HepG2 (cell line): ENCODE measurements around the gene DDX6. TPM values are rescaled to one million over a fixed set of nuclear protein-coding genes. Genes with fewer than 3 reads are reported as not detected.
A peak's percentile ranks its signal among the peaks of the same experiment; 100 is the strongest.

Experiments used
- HNF4A ChIP-seq: sonication (generic); formaldehyde crosslinking; IDR thresholded peaks from 2 replicates; pipeline ENCODE4 v1.4.0; 2020; ENCODE audit warnings: missing genetic modification reagents
- HNF4G ChIP-seq, 2 experiments: sonication (generic) in 1 of 2; formaldehyde crosslinking in 1 of 2; IDR thresholded peaks; 2 replicates each; pipeline versions ENCODE4 v1.4.0 to v1.6.1; 2011 to 2020; ENCODE audit warnings: borderline replicate concordance in 2 of 2, low read depth in 2 of 2, mild to moderate bottlenecking in 2 of 2, low read length in 1 of 2, missing genetic modification reagents in 1 of 2, moderate library complexity in 1 of 2
- IKZF4 ChIP-seq: sonication (generic); formaldehyde crosslinking; IDR thresholded peaks from 2 replicates; pipeline ENCODE4 v1.5.1; 2020; ENCODE audit warnings: borderline replicate concordance, mild to moderate bottlenecking, low read depth, missing genetic modification reagents; ENCODE audit errors: not compliant biosample characterization
- NR2F1 ChIP-seq, 2 experiments: fragments of 450-650 bp in 1 of 2; formaldehyde crosslinking in 1 of 2; IDR thresholded peaks; 2 replicates each; pipeline versions ENCODE4 v1.5.0 to v1.6.1; 2016 to 2020; ENCODE audit warnings: mild to moderate bottlenecking in 1 of 2, missing compliant biosample characterization in 1 of 2, missing genetic modification reagents in 1 of 2, moderate library complexity in 1 of 2
- NR2F2 ChIP-seq: IDR thresholded peaks from 2 replicates; pipeline ENCODE4 v1.6.1; 2012; ENCODE audit warnings: low read depth, inconsistent platforms, borderline replicate concordance
- RARA ChIP-seq: IDR thresholded peaks from 2 replicates; pipeline ENCODE4 v1.6.1; 2016; ENCODE audit warnings: missing genetic modification reagents, missing compliant biosample characterization
- RBM22 ChIP-seq: fragments of 200-400 bp; formaldehyde crosslinking; optimal IDR thresholded peaks from 2 replicates; pipeline ENCODE3; 2017; ENCODE audit warnings: mild to moderate bottlenecking, low read length, moderate library complexity
- RFX5 ChIP-seq: IDR thresholded peaks from 2 replicates; pipeline ENCODE4 v1.6.1; 2011; ENCODE audit warnings: low read depth, low read length, improper control_type of control experiment
- RXRB ChIP-seq: IDR thresholded peaks from 2 replicates; pipeline ENCODE4 v1.6.1; 2016; ENCODE audit warnings: borderline replicate concordance, missing genetic modification reagents, missing compliant biosample characterization
- TEAD3 ChIP-seq: optimal IDR thresholded peaks from 2 replicates; pipeline ENCODE3; 2016; ENCODE audit warnings: borderline replicate concordance
- TFAP4 ChIP-seq: sonication (generic); IDR thresholded peaks from 2 replicates; pipeline ENCODE4 v1.6.1; 2016; ENCODE audit warnings: low read depth, borderline replicate concordance
- ZNF281 ChIP-seq: sonication (generic); formaldehyde crosslinking; IDR thresholded peaks from 2 replicates; pipeline ENCODE4 v1.4.0; 2020; ENCODE audit warnings: missing genetic modification reagents, borderline replicate concordance
- ZNF350 ChIP-seq: sonication (generic); formaldehyde crosslinking; IDR thresholded peaks from 2 replicates; pipeline ENCODE4 v1.4.0; 2020; ENCODE audit warnings: mild to moderate bottlenecking, low read depth, missing genetic modification reagents, borderline replicate concordance
- ZNF383 ChIP-seq: sonication (generic); formaldehyde crosslinking; IDR thresholded peaks from 2 replicates; pipeline ENCODE4 v1.4.0; 2020; ENCODE audit warnings: missing genetic modification reagents, mild to moderate bottlenecking, borderline replicate concordance
- ZNF652 ChIP-seq: IDR thresholded peaks from 2 replicates; pipeline ENCODE4 v1.6.1; 2016; ENCODE audit warnings: low read depth, borderline replicate concordance
- polyA plus RNA-seq, 8 experiments: library from polyadenylated mRNA; depleted of rRNA in 3 of 8; stranded (reverse) in 7 of 8; unstranded in 1 of 8; fragments of >200 nt; fragmentation: Illumina TruSeq in 4 of 8; extraction: Trizol in 4 of 8; gene quantifications; 2 replicates each; pipeline versions ENCODE4 v1.2.1 to v1.2.3, GENCODE V29; 2011 to 2016; ENCODE audit warnings: low read depth in 4 of 8, missing spikeins in 1 of 8, mixed read lengths in 1 of 8; ENCODE audit not compliant: insufficient read depth in 1 of 8
- total RNA-seq, 5 experiments: library from RNA; depleted of rRNA; stranded (reverse); fragments of >200 nt; fragmentation: Illumina TruSeq; extraction: Trizol; gene quantifications; 2 replicates each; pipeline ENCODE4 v1.2.3, GENCODE V29; 2016; ENCODE audit warnings: low read depth in 1 of 5

Gene DDX6
- total and polyA plus RNA-seq, 2 of the 13 experiments (the other 11 are each of a cell fraction or from before 2014, with no cell fraction given), result 20.9 to 59.2 TPM

- TF ChIP-seq ZNF383 (no peak), ZNF652 (CRISPR knock-in tag) (peak; percentile 86), NR2F1 (CRISPR knock-in tag; IDR thresholded peaks at IDR 0.05) (peak in 1 of 2 experiments; percentile 18; a peak in 1 of 4 replicates), ZNF350 (no peak), TEAD3 (CRISPR knock-in tag) (peak; percentile 25), RFX5 (peak; percentile 52; the same call in 1 of the 2 replicates), HNF4A (peak; percentile 66), IKZF4 (no peak), RXRB (CRISPR knock-in tag) (no peak), TFAP4 (peak; percentile 72), ZNF281 (CRISPR knock-in tag) (peak; percentile 19; the same call in 1 of the 2 replicates), HNF4G (IDR thresholded peaks at IDR 0.05; ENCODE audit: borderline replicate concordance, low read depth, low read length) (peak; percentile 76), HNF4G (CRISPR knock-in tag; IDR thresholded peaks at IDR 0.05; ENCODE audit: borderline replicate concordance, low read depth) (no peak), RBM22 (peak; percentile 11), NR2F2 (peak; percentile 34; the same call in 1 of the 2 replicates), RARA (CRISPR knock-in tag) (peak; percentile 33; the same call in 1 of the 2 replicates)
Measured at GRCh38 chr11:118748056-118748455, 42.9 kb downstream of the DDX6 start (continued).
